GM18951 (cell line): ENCODE measurements around the gene CARTPT.

Source experiments
- POLR2A ChIP-seq: IDR thresholded peaks from 4 replicates; pipeline ENCODE4 v1.6.1; 2011; ENCODE audit warnings: mild to moderate bottlenecking; ENCODE audit not compliant: insufficient read length, insufficient read depth; ENCODE audit errors: extremely low read depth
- in situ Hi-C: fragments of 300-500 bp; cut with MboI; formaldehyde crosslinking; loops from one replicate; pipeline ENCODE4 v1.12.0; 2022; ENCODE audit warnings: low sequenced_read_pairs, mixed read lengths, inconsistent platforms; ENCODE audit not compliant: unreplicated experiment

Gene CARTPT

DNA sequence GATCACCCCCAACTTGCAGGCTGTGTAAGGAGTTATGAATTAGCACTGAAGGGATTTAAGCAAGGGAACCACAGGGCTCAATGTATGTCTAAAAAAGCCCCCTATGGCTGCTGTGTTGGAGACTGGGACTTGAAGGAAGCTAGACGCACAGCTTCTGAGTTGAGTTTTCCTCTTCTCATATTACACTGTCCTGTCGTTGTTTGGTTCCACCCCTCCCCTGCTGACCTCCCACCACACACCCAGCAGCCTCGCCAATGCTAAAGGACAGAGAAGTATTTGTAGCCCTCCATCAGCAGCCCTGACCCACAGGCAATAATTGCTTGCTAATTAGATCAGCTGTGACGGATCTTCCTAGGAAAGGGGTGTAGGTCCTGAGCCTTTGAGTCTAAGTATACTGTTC, 15.1 kb upstream of the CARTPT start:
- no peak for TF ChIP-seq POLR2A
- in situ Hi-C loops = no loop called here

DNA sequence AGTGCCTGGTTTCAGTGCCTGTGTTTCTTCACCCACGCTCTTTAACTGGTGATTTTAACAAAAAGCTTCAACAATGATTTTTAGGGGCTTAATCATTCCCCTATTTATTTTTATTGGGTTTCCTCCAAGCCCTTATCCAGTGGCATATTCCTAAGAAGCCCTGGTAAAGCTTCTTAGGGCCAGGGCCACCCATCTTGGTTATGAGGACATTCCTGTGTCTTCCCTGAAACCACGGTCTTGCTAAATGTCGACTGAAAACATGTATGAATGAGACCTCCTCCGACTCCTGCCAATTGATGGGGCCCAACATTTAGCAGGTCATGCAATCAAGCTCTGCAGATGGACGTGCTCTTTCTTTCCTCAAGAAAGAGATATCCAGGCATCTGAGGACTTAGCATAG, 13.7 kb upstream of the CARTPT start:
- TF ChIP-seq POLR2A = no peak
- in situ Hi-C loops = no loop called here

DNA sequence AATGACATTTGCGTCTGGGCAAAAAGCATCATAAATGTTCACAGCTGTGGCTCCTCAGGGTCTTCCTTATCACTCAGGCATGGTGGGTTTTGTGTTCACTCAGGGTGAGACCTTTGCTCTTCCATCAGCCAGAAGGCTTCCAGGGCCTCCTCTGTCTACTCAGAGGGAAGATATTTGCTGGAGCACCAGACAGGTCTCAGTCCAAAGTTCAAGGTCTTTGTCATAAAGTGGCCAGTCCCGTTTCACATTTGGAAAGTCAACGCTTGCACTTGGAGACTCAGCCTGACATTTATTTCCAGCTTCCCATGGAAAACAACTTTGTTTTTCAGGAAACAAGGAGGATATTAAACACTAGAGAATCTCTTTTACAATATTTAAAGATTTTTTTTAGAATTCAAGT, 12.2 kb upstream of the CARTPT start:
- no peak for TF ChIP-seq POLR2A
- in situ Hi-C loops = no loop called here

DNA sequence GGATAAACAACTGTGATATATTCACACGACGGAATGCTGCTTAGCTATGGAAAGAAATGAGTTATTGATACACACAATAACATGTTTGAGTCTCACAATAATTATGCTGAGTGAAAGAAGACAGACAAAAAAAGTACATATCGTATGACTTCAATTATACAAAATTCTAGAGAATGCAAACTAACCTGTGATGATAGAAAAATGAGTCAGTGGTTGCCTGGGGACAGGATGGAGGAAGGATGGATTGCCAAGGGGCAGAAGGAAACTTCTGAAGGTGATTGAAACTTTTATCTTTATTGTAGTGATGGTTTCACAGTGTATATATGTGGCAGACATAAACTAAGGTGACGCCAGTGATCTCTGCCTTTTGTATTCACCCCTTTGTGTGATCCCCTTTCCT, 7.5 kb upstream of the CARTPT start:
- no peak for TF ChIP-seq POLR2A
- in situ Hi-C loops = no loop called here

DNA sequence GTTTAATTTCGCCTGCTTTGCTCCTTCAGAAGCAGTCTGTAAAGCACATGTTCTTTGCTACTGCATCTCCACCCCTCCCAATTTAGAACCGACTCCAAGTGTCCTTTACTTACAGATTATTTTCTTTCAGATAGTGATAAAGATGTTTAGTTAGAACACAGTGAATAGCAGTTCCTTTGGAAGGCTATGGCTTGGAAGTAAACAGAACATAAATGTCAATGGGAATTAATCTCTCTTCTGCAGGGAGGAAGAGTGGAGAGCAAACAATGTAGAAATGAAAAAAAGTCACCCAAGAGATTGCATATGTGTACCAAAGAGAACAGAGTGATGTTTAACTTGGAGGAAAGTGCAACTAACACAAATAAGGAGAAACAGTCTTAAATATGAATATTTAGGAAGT, 4.2 kb upstream of the CARTPT start:
- TF ChIP-seq POLR2A = no peak
- in situ Hi-C loops = no loop called here

DNA sequence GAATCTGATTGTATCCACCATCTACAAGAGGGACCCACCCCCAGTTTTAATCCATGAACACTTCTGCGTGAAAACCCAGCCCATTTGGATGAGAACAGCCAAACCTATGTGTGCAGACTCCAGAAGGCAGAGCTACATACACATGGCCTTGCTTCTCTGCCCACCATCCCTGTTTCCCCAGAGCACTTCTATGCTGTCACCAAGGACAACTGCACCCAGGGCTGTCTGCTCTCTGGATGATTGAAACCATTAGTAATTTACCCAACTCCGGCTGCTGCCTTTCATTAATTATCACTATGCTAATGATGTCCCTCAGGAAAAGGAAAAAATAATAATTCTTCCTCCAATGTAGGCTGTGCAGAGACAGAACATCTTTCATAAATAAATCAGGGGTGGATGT, 8.9 kb downstream of the CARTPT start:
- in situ Hi-C loops = no loop called here
- TF ChIP-seq POLR2A = no peak

DNA sequence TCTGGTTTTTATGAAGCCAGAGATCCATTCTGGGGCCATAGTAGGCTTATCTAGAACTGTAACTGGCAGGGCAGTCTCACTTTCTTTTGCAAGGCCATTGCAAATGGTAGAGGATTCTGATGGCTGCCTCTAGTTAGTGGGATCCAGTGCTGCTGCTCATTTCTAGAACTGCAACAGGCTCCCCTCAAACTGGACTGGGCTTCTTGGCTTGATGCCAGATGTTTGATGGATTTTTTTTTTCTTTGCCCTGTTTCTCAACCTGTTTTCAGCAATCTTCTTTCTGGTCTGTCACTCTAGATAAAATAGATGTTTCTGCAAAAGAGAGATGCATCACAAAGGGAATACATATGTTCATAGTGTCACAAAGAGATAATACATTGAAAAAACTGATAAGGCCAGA, 11.9 kb downstream of the CARTPT start:
- in situ Hi-C loops = no loop called here
- no peak for TF ChIP-seq POLR2A

DNA sequence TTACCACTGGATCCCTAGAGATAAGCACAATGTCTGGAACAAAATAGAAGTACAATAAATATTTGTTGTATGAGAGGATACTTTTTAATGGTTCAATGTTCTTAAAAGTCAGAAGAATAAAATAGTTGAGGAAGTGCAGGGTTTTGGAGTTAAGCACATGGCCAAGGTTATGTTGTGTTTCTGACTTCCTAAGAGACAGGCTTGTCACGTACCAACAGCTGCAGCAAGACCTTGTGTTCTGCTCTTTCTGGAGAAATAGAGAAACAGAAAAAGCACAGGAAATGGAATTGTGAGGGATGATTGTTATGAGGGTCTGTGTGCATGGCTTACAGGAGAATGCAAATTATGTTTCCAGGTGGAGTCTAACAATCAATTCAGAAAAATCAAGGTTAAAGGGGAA, 12.9 kb downstream of the CARTPT start:
- in situ Hi-C loops = no loop called here
- TF ChIP-seq POLR2A = no peak

DNA sequence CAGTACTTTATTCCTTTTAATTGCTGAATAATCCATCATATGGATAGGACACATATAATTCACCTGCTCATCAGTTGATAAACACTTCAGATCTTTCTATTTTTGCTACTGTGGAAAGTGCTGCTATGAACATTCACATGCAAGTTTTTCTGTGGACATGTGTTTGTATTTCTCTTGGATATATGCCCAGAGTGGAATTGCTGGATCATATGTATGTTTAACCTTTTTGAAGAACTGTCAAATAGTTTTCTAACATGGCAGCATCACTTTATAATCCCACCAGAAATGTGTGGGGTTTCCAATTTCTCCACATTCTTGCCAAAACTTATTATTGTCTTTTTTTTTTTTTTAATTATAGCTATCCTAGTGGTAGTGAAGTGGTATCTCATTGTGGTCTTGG, 15.1 kb downstream of the CARTPT start:
- in situ Hi-C loops = no loop called here
- TF ChIP-seq POLR2A = no peak

DNA sequence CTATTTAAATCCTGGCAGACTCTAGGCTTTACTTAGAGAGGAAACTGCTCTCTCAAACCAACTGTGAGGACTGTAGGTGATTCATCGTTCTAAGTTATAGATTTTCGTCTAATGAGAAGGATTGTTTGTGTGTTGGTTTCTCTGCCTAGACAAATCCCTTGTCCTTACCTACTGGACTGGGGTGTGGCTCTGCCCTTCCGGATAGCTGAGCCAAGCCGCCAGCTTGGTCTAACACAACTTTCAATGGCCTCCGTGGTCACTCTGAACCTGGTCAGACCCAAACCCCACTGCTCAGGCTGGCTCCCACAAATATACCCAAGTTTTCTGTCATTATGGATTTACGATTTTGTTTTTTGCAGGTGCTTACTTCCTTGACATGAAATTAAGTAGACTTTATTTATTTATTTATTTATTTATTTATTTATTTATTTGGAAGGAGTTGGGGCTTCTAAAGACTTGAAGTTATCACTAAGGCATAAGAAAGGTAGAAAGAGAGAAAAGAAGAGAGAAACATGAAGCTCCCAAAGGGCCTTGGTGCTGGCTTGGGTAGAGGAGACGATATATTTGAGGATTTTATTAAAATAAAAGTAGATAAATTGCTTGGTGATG, 19.0 kb downstream of the CARTPT start:
- in situ Hi-C loops = no loop called here

DNA sequence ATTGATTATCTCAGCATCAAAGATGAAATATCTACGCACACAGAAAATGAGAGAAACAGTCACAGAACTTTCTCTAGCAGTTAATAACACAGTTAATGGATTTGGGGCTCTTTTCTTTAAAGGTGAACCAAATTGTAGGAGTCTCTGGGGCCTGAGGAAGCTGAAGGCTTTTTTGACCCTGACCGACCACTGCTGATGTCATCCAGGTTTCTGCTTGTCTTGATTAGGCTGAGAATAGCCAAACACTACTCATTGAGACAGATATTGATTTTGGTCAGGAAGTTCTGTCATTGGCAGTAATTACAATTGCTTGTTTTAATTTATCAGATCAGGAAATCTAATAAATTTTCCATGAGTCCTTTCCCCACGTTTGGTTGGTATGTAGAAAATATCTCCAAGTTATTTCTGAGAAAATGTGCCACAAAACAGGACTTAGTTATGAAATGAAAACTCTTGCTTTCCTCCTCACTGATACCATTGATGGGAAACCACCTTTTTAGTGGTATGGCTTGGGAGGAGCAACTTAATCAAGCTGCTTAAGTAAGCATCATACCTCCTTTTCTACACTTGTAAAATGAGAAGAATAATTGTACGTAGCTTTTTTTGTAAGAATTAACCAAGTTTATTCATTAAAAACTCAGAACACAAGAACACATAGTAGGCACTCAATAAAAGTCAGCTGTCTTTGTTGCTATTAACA, 19.7 kb downstream of the CARTPT start:
- no peak for TF ChIP-seq POLR2A
- in situ Hi-C loops = no loop called here

More for the DNA sequence above, 19.0 kb downstream of the CARTPT start:
- no peak for TF ChIP-seq POLR2A

DNA sequence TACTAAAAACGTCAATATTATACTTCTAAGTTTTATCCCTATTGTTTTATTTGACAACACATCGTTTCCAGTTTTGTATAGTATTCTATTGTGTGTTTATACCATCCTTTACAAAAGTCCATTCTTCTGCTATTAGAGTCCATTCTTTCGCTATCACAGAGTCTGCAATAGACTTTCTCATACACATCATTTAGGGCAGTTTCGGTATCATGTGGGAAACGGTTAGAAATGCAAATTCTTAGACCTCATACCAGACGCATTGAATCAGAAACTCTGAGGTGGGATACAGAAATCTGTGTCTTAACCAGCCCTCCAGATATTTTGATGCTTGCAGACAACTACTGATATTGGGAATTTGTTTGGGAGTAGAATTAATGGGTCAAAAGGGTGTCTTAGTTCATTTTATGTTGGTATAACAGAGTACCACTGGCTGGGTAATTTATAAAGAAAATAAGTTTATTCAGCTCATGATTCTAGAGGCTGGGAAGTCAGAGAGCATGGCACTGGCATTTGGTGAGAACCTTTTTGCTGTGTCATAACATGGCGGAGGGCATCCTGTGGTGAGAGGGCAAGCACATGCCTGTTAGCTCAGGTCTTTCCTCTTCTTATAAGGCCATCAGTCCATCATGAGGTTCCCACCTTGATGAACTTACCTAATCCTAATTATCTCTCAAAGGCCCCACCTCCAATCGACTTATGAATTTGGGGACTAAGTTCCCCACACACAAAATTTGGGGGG, 21.1 kb downstream of the CARTPT start:
- no peak for TF ChIP-seq POLR2A
- in situ Hi-C loops = no loop called here

DNA sequence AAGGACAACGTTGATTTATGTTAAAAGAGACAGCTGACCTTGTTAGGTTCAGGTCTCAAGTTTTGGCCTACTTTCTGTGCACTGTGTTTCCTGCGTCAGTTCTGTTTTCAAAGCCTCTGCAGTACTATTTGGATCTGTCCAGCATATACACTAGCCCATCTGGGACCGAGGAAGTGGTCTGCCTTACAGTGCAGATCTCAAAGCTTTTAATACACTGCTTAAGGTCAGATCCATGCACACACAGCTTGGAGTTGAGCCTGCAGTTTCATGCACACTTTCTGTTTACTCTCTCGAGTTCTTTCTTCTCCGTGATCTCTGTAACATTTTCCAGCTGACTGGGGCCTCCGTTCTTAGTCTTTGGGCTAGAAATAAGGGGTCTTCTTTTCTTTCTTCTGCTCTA, 24.1 kb downstream of the CARTPT start:
- in situ Hi-C loops = no loop called here
- TF ChIP-seq POLR2A = no peak
